Activated CD8-positive, alpha-beta memory T cell treated with anti-CD3 and anti-CD28 coated beads, Interleukin-2, amount 10 ng/mL, durations not matched to agents 7 days and 5 days (primary cell): ENCODE measurements around the gene PROZ. TPM values are rescaled to one million over a fixed set of nuclear protein-coding genes. Genes with fewer than 3 reads are reported as not detected.
A peak's percentile ranks its signal among the peaks of the same experiment; 100 is the strongest.

Source experiments
- ATAC-seq: fragments of 150-1000 bp; cut with Tn5 transposase; one replicate; pipeline ENCODE4 v1.10.0; 2021; ENCODE audit warnings: moderate library complexity
- CTCF ChIA-PET: fragments of 350-600 bp; sonication (Branson Sonifier 250); formaldehyde crosslinking; loops from one replicate; lab custom pipeline; 2021; ENCODE audit warnings: antibody characterized with exemption; lab: Charles Lee
- DNase-seq: peaks from one replicate; pipeline ENCODE4 v3.0.0-alpha.2; 2020
- H3K27ac Mint-ChIP-seq: one replicate; pipeline ENCODE4 v1.8.0; 2021; ENCODE audit warnings: mild to moderate bottlenecking, mixed read lengths
- H3K27me3 Mint-ChIP-seq: one replicate; pipeline ENCODE4 v1.8.0; 2021; ENCODE audit warnings: mixed read lengths
- H3K36me3 Mint-ChIP-seq: one replicate; pipeline ENCODE4 v1.8.0; 2021; ENCODE audit warnings: mild to moderate bottlenecking, mixed read lengths
- H3K4me1 Mint-ChIP-seq: one replicate; pipeline ENCODE4 v1.8.0; 2021; ENCODE audit warnings: mixed read lengths
- H3K4me3 Mint-ChIP-seq: one replicate; pipeline ENCODE4 v1.8.0; 2021; ENCODE audit warnings: mild to moderate bottlenecking, moderate library complexity, mixed read lengths
- H3K9me3 Mint-ChIP-seq: one replicate; pipeline ENCODE4 v1.8.0; 2022; ENCODE audit warnings: low read depth, mixed read lengths
- total RNA-seq, 2 experiments: library from RNA; stranded (reverse); gene quantifications; one replicate each; pipeline ENCODE4 v1.2.3, GENCODE V29; 2021

PROZ gene
- total RNA-seq, 2 experiments from 2014 or later: not detected

GRCh38 chr13:113172419-113172926 lies 14.0 kb downstream of the PROZ start:
- no peaks in the 10 kb centered on the region for H3K9me3 Mint-ChIP-seq
- H3K27ac Mint-ChIP-seq: no peak overlapping the region
- DNase-seq (no peak), ATAC-seq (no peak)
- H3K4me3 Mint-ChIP-seq: no peak overlapping the region
- H3K4me1 Mint-ChIP-seq: peaks cover 18% of the 10 kb centered on the region
- CTCF ChIA-PET: no interaction called here
- no peaks in the 10 kb centered on the region for H3K27me3 Mint-ChIP-seq
- H3K36me3 Mint-ChIP-seq: peaks cover 32% of the 10 kb centered on the region

DNA sequence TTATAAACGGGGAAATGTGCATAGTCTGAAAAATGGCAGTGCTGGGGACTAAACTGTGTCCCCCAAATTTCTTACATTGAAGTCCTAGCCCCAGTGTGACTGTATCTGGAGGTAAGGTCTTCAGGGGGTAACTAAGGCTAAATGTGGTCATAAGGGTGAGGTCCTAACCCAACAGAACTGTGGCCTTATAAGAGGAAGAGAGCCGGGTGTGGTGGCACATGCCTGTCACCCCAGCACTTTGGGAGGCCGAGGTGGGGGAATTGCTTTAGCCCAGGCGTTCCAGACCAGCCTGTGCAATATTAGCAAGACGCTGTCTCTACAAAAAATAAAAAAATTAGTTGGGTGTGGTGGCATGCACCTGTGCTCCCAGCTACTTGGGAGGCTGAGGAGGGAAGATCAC lies 17.8 kb downstream of the PROZ start:
- CTCF ChIA-PET: no interaction called here
- DNase-seq (no peak), ATAC-seq (peak; percentile 74)
- Mint-ChIP-seq H3K4me1 (peaks cover 42% of the 10 kb centered on the region), H3K9me3 (no peaks in the 10 kb centered on the region), H3K4me3 (no peak overlapping the region), H3K36me3 (peaks cover 50% of the 10 kb centered on the region), H3K27ac (peak overlapping the region; percentile 93), H3K27me3 (no peaks in the 10 kb centered on the region)

- Mint-ChIP-seq H3K4me1 (peaks cover 42% of the 10 kb centered on the region), H3K9me3 (no peaks in the 10 kb centered on the region), H3K36me3 (peaks cover 49% of the 10 kb centered on the region), H3K27me3 (no peaks in the 10 kb centered on the region), H3K27ac (peak overlapping the region; percentile 93), H3K4me3 (no peak overlapping the region)
- ATAC-seq: no peak
- CTCF ChIA-PET: no interaction called here
- DNase-seq: no peak
Observed at GRCh38 chr13:113176822-113177221, 18.4 kb downstream of the PROZ start.

DNA sequence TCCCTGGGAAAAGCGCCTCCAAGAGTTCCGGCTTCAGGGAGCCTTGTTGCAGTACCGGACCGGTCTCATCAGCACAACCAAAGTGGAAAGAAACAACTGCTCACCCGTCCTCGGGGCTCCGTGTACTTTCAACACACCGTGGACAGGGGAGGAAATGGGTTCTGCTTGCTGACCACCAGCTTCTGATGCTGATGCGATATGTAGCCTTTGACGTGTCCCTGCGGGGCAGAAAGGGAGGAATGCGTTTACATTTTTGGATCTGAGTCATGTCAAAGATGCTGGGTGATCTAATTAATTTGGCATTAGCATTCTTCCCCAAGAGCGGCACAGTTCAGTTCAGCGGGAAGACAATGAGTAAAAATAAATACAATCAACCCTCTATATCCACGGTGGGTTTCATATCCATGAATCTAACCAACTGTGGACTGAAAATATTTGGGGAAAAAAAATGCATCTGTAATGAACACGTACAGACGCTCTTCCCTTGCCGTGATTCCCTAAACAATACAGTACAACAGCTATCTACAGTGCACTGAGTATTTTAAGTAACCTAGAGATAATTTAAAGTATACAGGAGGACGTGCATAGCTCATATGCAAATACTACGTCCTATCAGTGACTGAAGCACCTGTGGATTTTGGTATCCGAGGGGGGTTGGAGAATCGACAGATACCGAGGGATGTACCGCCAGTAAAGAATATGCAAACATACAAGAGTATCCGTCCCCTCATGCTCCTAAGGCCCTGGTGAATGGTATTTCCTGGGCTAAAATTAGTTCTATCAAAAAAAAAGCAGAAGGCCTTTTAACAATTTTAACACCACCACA lies 19.8 kb downstream of the PROZ start:
- CTCF ChIA-PET: no interaction called here
- Mint-ChIP-seq H3K4me1 (peaks cover 51% of the 10 kb centered on the region), H3K27ac (no peak overlapping the region), H3K27me3 (no peaks in the 10 kb centered on the region), H3K9me3 (no peaks in the 10 kb centered on the region), H3K4me3 (no peak overlapping the region), H3K36me3 (peaks cover 57% of the 10 kb centered on the region)
- ATAC-seq (no peak), DNase-seq (no peak)

GRCh38 chr13:113178896-113179167 lies 20.4 kb downstream of the PROZ start:
- ATAC-seq (no peak), DNase-seq (no peak)
- Mint-ChIP-seq H3K27me3 (no peaks in the 10 kb centered on the region), H3K36me3 (peaks cover 62% of the 10 kb centered on the region), H3K4me1 (peaks cover 56% of the 10 kb centered on the region), H3K9me3 (no peaks in the 10 kb centered on the region), H3K27ac (no peak overlapping the region), H3K4me3 (no peak overlapping the region)
- CTCF ChIA-PET: no interaction called here

DNA sequence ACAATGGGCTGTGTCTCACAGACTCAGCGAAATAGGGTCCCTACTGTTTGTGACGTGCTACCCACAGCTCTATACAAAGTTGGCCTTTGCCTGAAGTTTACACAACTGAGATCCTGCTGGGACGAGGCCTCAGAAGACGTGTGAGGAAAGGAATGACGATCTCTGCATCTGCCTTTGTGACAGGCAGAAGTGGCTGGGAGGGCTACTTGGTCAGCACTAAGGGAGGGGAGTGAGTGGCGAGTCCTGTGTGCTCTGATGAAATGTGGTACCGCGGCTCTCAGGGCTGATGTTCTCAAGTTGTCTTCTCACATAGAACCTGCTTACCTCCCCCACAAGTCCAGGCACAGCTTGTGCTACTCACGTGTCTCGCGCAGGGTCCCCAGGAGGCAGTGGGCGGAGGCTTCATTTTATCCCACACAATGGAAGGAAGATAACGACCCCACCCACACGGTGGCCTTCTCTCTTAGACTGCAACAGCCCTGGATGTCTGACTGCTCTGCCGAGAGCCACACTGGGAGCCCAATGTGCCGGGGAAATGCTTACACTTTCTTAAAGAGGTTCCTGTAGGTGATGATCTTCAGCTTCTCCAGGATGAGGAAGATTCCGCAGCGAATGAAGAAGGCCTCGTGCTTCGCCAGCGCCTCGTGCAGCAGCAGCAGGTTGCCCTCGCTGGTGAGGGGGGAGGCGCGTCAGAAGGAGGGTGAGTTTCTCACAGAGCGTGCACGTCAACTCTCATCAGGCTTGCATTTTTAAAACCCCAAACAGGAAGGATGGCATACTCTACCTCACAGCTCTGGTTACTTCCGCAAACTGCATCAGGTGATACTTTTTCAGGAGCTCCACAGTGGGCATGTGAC lies 21.2 kb downstream of the PROZ start:
- Mint-ChIP-seq H3K27ac (peak overlapping the region; percentile 73), H3K27me3 (no peaks in the 10 kb centered on the region), H3K4me3 (no peak overlapping the region), H3K4me1 (peaks cover 61% of the 10 kb centered on the region), H3K9me3 (no peaks in the 10 kb centered on the region), H3K36me3 (peaks cover 61% of the 10 kb centered on the region)
- ATAC-seq: peak; percentile 28
- CTCF ChIA-PET: no interaction called here
- no peak for DNase-seq

- peaks cover 65% of the 10 kb centered on the region for H3K4me1 Mint-ChIP-seq
- no peaks in the 10 kb centered on the region for H3K9me3 Mint-ChIP-seq
- H3K27ac Mint-ChIP-seq: no peak overlapping the region
- no peak overlapping the region for H3K4me3 Mint-ChIP-seq
- ATAC-seq (no peak), DNase-seq (no peak)
- H3K36me3 Mint-ChIP-seq: peaks cover 54% of the 10 kb centered on the region
- no peaks in the 10 kb centered on the region for H3K27me3 Mint-ChIP-seq
- CTCF ChIA-PET: interaction anchor here (1.5 kb wide), 1 partner anchor 25 kb away, joined by 3 read pairs; no protein-coding TSS in a partner anchor
Observed at GRCh38 chr13:113182046-113182445, 23.6 kb downstream of the PROZ start.

DNA sequence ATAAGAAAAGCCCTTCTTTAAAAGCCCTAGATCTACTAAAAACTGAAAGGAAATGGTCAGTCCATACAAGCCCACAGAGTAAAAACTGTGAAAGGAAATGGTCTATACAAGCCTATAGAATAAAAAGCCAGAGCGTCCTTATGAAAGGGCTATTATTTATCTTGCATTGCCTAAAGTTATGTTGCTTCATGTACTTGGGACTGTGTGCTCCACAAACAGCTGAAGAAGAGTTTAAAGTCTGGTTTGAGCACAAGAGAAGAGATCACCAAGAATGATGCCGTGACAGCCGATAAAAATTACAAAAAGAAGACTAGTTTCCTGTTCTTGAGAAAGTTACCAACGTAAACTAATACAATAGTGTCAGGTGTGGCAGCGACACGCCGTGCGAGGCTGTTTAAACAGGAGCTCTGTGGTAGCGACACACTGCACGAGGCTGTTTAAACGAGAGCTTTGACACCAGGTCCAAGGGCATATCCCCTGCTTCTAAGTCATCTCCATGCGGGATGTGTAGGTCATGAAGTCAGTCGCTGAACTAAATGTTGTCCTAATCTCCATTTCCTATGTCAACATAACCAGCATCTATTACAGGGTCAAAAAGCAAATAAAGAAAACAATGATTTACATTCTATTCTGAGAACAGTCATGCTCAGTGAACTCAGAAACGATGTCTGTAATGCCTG lies 25.1 kb downstream of the PROZ start:
- DNase-seq: no peak
- H3K9me3 Mint-ChIP-seq: peaks cover 2% of the 10 kb centered on the region
- CTCF ChIA-PET: interaction anchor here (4.0 kb wide), 1 partner anchor 26 kb away, joined by 18 read pairs; the partner anchor contains the start of genes CUL4A and PCID2
- no peak for ATAC-seq
- peak overlapping the region; percentile 25 for H3K27ac Mint-ChIP-seq
- H3K27me3 Mint-ChIP-seq: no peaks in the 10 kb centered on the region
- no peak overlapping the region for H3K4me3 Mint-ChIP-seq
- H3K4me1 Mint-ChIP-seq: peaks cover 73% of the 10 kb centered on the region
- H3K36me3 Mint-ChIP-seq: peaks cover 58% of the 10 kb centered on the region

DNA sequence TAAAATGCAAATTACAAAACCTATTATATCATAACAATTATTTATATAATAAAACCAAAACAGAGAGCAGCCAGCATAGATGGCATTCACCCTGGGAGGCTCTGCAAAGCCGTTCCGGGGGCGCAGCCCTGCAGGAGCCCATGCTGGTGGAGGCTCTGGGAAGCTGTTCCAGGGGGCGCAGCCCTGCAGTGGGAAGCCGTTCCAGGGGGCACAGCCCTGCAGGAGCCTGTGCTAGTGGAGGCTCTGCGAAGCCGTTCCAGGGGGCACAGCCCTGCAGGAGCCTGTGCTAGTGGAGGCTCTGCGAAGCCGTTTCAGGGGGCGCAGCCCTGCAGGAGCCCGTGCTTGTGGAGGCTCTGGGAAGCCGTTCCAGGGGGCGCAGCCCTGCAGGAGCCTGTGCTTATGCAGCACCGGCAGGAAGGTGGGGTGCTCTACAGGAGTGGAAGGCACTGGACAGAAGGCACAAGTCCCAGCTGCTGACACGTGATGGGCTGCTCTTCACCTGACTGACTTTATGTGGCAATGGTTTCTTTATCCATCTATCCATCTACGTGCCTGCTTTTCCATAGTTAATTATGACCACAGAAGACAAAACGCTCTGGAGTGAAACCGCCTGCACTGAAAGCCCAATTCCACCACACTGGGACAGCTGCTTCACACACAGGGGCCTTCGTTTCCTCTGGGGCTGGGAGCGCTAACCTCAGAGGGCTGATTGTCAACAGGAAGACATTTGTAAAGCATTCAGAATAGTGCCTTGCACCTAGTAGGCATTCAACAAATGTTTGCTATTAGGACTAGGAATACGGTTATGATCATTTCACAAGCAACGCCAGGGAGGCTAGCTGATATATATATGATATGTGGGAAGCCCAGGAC lies 26.4 kb downstream of the PROZ start:
- H3K36me3 Mint-ChIP-seq: peaks cover 57% of the 10 kb centered on the region
- CTCF ChIA-PET: interaction anchor here (4.0 kb wide), 1 partner anchor 25 kb away, joined by 18 read pairs; the partner anchor contains the start of genes CUL4A and PCID2
- ATAC-seq (peak; percentile 76), DNase-seq (peak; percentile 68)
- peaks cover 69% of the 10 kb centered on the region for H3K4me1 Mint-ChIP-seq
- no peaks in the 10 kb centered on the region for H3K27me3 Mint-ChIP-seq
- H3K9me3 Mint-ChIP-seq: peaks cover 2% of the 10 kb centered on the region
- H3K4me3 Mint-ChIP-seq: peak overlapping the region; percentile 51
- peak overlapping the region; percentile 79 for H3K27ac Mint-ChIP-seq

DNA sequence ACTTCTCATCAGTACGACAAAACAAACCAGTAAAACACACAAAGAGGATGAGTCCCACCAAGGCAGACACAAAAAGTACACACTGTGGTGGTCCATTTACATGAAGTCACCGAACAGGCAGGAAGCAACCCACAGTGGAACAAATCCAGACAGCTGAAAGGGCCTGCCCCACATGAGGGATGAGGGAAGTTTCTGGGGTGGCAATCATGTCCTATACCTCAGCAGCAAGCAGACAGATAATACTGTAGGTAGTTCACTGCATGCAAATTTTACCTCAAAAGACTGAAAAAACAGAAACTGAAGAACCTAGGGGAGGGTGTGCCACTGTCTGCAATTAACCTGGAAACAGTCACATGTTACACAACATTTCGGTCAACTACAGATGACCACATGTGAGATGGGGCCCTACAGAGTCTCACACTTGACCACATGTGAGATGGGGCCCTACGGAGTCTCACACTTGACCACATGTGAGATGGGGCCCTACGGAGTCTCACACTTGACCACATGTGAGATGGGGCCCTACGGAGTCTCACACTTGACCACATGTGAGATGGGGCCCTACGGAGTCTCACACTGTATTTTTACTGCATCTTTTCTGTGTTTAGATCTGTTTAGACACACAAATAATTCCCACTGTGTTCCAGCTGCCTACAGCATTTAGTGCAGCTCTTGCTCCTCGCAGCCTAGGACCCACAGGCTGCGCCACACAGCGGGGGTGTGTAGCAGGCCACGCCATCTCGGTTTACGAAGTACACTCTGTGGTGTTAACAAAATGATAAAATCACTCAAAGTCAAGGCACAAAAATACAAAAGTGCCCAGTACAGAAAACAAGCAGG lies 27.8 kb downstream of the PROZ start:
- DNase-seq: no peak
- peak; percentile 35 for ATAC-seq
- peaks cover 57% of the 10 kb centered on the region for H3K36me3 Mint-ChIP-seq
- H3K9me3 Mint-ChIP-seq: peaks cover 2% of the 10 kb centered on the region
- peaks cover 60% of the 10 kb centered on the region for H3K4me1 Mint-ChIP-seq
- peak overlapping the region; percentile 63 for H3K27ac Mint-ChIP-seq
- H3K4me3 Mint-ChIP-seq: peak overlapping the region; percentile 23
- CTCF ChIA-PET: interaction anchor here (0.6 to 4.0 kb wide), 3 partner anchors 17 to 23 kb away, joined by 3 to 18 read pairs (median 4); partner anchors contain the start of genes CUL4A and PCID2
- H3K27me3 Mint-ChIP-seq: no peaks in the 10 kb centered on the region

GRCh38 chr13:113187263-113187669 lies 28.8 kb downstream of the PROZ start:
- DNase-seq (peak; percentile 55), ATAC-seq (peak; percentile 28)
- Mint-ChIP-seq H3K36me3 (peaks cover 54% of the 10 kb centered on the region), H3K9me3 (peaks cover 2% of the 10 kb centered on the region), H3K27ac (peak overlapping the region; percentile 56), H3K4me1 (peaks cover 56% of the 10 kb centered on the region), H3K27me3 (no peaks in the 10 kb centered on the region), H3K4me3 (no peak overlapping the region)
- CTCF ChIA-PET: interaction anchor here (0.6 to 4.0 kb wide), 3 partner anchors 16 to 279 kb away, joined by 3 to 18 read pairs (median 4); partner anchors contain the start of genes CUL4A and PCID2
